DND-41 (cell line): ENCODE data around the gene GBX1.

Experiments
- ATAC-seq: fragments of 200-7000 bp; cut with Tn5 transposase; 3 replicates; pipeline ENCODE4 v1.9.1; 2021; ENCODE audit warnings: low read depth; ENCODE audit not compliant: insufficient read depth
- DNase-seq: peaks from one replicate; pipeline ENCODE4 v3.0.0-alpha.2; 2020
- H2AFZ ChIP-seq: 2 replicates; pipeline ENCODE4 v1.6.0; 2012; ENCODE audit warnings: low read depth, low read length
- H3K27ac ChIP-seq: 2 replicates; pipeline ENCODE4 v1.5.1; 2012; ENCODE audit warnings: low read length, inconsistent platforms
- H3K27me3 ChIP-seq: fragments of 200-600 bp; sonication (generic); 2 replicates; pipeline ENCODE4 v1.6.0; 2012; ENCODE audit warnings: low read length, mild to moderate bottlenecking, inconsistent platforms; ENCODE audit not compliant: insufficient read depth, poor library complexity
- H3K36me3 ChIP-seq: 2 replicates; pipeline ENCODE4 v1.5.1; 2012; ENCODE audit warnings: low read length, inconsistent platforms; ENCODE audit not compliant: insufficient read depth
- H3K4me1 ChIP-seq: 2 replicates; pipeline ENCODE4 v1.5.1; 2012; ENCODE audit warnings: mild to moderate bottlenecking, low read length; ENCODE audit not compliant: insufficient read depth
- H3K4me2 ChIP-seq: 2 replicates; pipeline ENCODE4 v1.6.0; 2012; ENCODE audit warnings: mild to moderate bottlenecking, moderate library complexity, low read length, inconsistent platforms; ENCODE audit not compliant: insufficient read depth
- H3K4me3 ChIP-seq, 2 experiments: fragments of 200-600 bp in 1 of 2; shearing (Covaris generic) in 1 of 2; 2 replicates each; pipeline ENCODE4 v1.5.1; 2012 to 2016; ENCODE audit warnings: inconsistent platforms in 2 of 2, low read length in 2 of 2, mild to moderate bottlenecking in 2 of 2, low read depth in 1 of 2, moderate library complexity in 1 of 2
- H3K79me2 ChIP-seq: 2 replicates; pipeline ENCODE4 v1.6.0; 2012; ENCODE audit warnings: low read length, inconsistent platforms; ENCODE audit not compliant: insufficient read depth
- H3K9ac ChIP-seq: 2 replicates; pipeline ENCODE4 v1.6.0; 2012; ENCODE audit warnings: low read depth, mild to moderate bottlenecking, inconsistent platforms, low read length, moderate library complexity
- H3K9me3 ChIP-seq: 2 replicates; pipeline ENCODE4 v1.5.1; 2012; ENCODE audit warnings: low read length, moderate library complexity, mild to moderate bottlenecking, inconsistent platforms; ENCODE audit not compliant: insufficient read depth, severe bottlenecking
- H4K20me1 ChIP-seq: 2 replicates; pipeline ENCODE4 v1.6.0; 2012; ENCODE audit warnings: low read length; ENCODE audit not compliant: insufficient read depth
- CTCF ChIP-seq: IDR thresholded peaks from 2 replicates; pipeline ENCODE4 v1.5.1; 2012; ENCODE audit warnings: borderline replicate concordance, low read length, moderate library complexity, mild to moderate bottlenecking; ENCODE audit not compliant: poor library complexity, severe bottlenecking; ENCODE audit errors: extremely low read depth
- EZH2 ChIP-seq: IDR thresholded peaks from 3 replicates; pipeline ENCODE4 v1.6.1; 2012; ENCODE audit warnings: borderline replicate concordance, low read depth, mild to moderate bottlenecking, moderate library complexity, low read length, inconsistent platforms; ENCODE audit not compliant: severe bottlenecking

GBX1 gene

GRCh38 chr7:151181011-151181431 is 13.5 kb upstream of the GBX1 start:
- Histone ChIP-seq H3K4me3 (no peak overlapping the region), H2AFZ (no peak overlapping the region), H4K20me1 (0 out of 2 replicates have a peak, but pooled peaks cover 6% of the 10 kb centered on the region), H3K27me3 (peaks cover 16% of the 10 kb centered on the region), H3K9ac (no peak overlapping the region), H3K27ac (no peak overlapping the region), H3K9me3 (no peaks in the 10 kb centered on the region), H3K79me2 (no peaks in the 10 kb centered on the region), H3K4me1 (no peaks in the 10 kb centered on the region), H3K4me2 (no peak overlapping the region), H3K36me3 (no peaks in the 10 kb centered on the region)
- DNase-seq: no peak
- TF ChIP-seq CTCF: no peak
- no peak for TF ChIP-seq EZH2
- no peak for ATAC-seq

- no peak overlapping the region for H3K9ac ChIP-seq
- no peak for TF ChIP-seq EZH2
- TF ChIP-seq CTCF: no peak
- no peaks in the 10 kb centered on the region for H3K36me3 ChIP-seq
- H3K27ac ChIP-seq: no peak overlapping the region
- DNase-seq: no peak
- no peaks in the 10 kb centered on the region for H3K79me2 ChIP-seq
- 0 out of 2 replicates have a peak, but pooled peaks cover 6% of the 10 kb centered on the region for H4K20me1 ChIP-seq
- H3K4me3 ChIP-seq: no peak overlapping the region
- no peak overlapping the region for H3K4me2 ChIP-seq
- no peaks in the 10 kb centered on the region for H3K4me1 ChIP-seq
- H2AFZ ChIP-seq: no peak overlapping the region
- H3K9me3 ChIP-seq: no peaks in the 10 kb centered on the region
- no peak for ATAC-seq
- peaks cover 16% of the 10 kb centered on the region for H3K27me3 ChIP-seq
Observed at GRCh38 chr7:151179946-151180345, 12.5 kb upstream of the GBX1 start.

GRCh38 chr7:151179287-151179860 is 11.9 kb upstream of the GBX1 start:
- Histone ChIP-seq H3K27me3 (peaks cover 16% of the 10 kb centered on the region), H3K79me2 (no peaks in the 10 kb centered on the region), H3K4me2 (no peak overlapping the region), H3K27ac (no peak overlapping the region), H3K4me1 (no peaks in the 10 kb centered on the region), H2AFZ (no peak overlapping the region), H3K9ac (no peak overlapping the region), H3K9me3 (no peaks in the 10 kb centered on the region), H4K20me1 (0 out of 2 replicates have a peak, but pooled peaks cover 6% of the 10 kb centered on the region), H3K36me3 (no peaks in the 10 kb centered on the region), H3K4me3 (no peak overlapping the region)
- ATAC-seq (no peak), DNase-seq (no peak)
- TF ChIP-seq CTCF (no peak), EZH2 (no peak)

- no peaks in the 10 kb centered on the region for H3K4me1 ChIP-seq
- no peak overlapping the region for H3K9ac ChIP-seq
- no peak overlapping the region for H2AFZ ChIP-seq
- no peak for DNase-seq
- ATAC-seq: no peak
- H3K36me3 ChIP-seq: no peaks in the 10 kb centered on the region
- H3K27me3 ChIP-seq: peaks cover 16% of the 10 kb centered on the region
- no peaks in the 10 kb centered on the region for H3K79me2 ChIP-seq
- no peaks in the 10 kb centered on the region for H3K9me3 ChIP-seq
- H4K20me1 ChIP-seq: 0 out of 2 replicates have a peak, but pooled peaks cover 6% of the 10 kb centered on the region
- H3K4me3 ChIP-seq: no peak overlapping the region
- H3K4me2 ChIP-seq: no peak overlapping the region
- no peak overlapping the region for H3K27ac ChIP-seq
- TF ChIP-seq CTCF (no peak), EZH2 (no peak)
Observed at GRCh38 chr7:151178831-151179230, 11.3 kb upstream of the GBX1 start.
